RWPE2 (cell line): ENCODE results near the gene KCNF1.

ENCODE experiments used
- ATAC-seq: fragments of 200-7000 bp; cut with Tn5 transposase; 3 replicates; pipeline ENCODE4 v1.9.1; 2021; ENCODE audit warnings: low read depth
- DNase-seq: peaks from one replicate; pipeline ENCODE4 v3.0.0-alpha.2; 2020; ENCODE audit warnings: low spot score
- H3K27ac ChIP-seq: fragments of 450-650 bp; 2 replicates; pipeline ENCODE4 v1.5.1; 2017; ENCODE audit warnings: mild to moderate bottlenecking; ENCODE audit not compliant: poor library complexity, severe bottlenecking
- H3K27me3 ChIP-seq: fragments of 250-450 bp; sonication (Bioruptor Pico); 2 replicates; pipeline ENCODE4 v1.5.1; 2021; ENCODE audit warnings: mild to moderate bottlenecking, moderate library complexity; ENCODE audit not compliant: insufficient read depth, poor library complexity, severe bottlenecking
- H3K36me3 ChIP-seq: fragments of 250-450 bp; sonication (Bioruptor Pico); 2 replicates; pipeline ENCODE4 v1.5.1; 2020; ENCODE audit warnings: low read depth, mild to moderate bottlenecking, moderate library complexity
- H3K4me1 ChIP-seq: fragments of 250-450 bp; sonication (Bioruptor Pico); 2 replicates; pipeline ENCODE4 v1.5.1; 2021; ENCODE audit warnings: mild to moderate bottlenecking, moderate library complexity; ENCODE audit not compliant: insufficient read depth, poor library complexity, severe bottlenecking
- H3K4me3 ChIP-seq: fragments of 250-450 bp; sonication (Bioruptor Pico); 2 replicates; pipeline ENCODE4 v1.5.1; 2021; ENCODE audit warnings: mild to moderate bottlenecking, moderate library complexity; ENCODE audit not compliant: severe bottlenecking
- H3K9me3 ChIP-seq: fragments of 250-450 bp; sonication (Bioruptor Pico); 2 replicates; pipeline ENCODE4 v1.5.1; 2021; ENCODE audit warnings: mild to moderate bottlenecking, moderate library complexity; ENCODE audit not compliant: severe bottlenecking
- TF ChIP-seq, protein P1 (sequence below): fragments of 450-650 bp; IDR thresholded peaks from one replicate; pipeline ENCODE4 v1.5.1; 2017; ENCODE audit warnings: mild to moderate bottlenecking, moderate library complexity; ENCODE audit not compliant: poor library complexity, severe bottlenecking

Gene KCNF1

DNA sequence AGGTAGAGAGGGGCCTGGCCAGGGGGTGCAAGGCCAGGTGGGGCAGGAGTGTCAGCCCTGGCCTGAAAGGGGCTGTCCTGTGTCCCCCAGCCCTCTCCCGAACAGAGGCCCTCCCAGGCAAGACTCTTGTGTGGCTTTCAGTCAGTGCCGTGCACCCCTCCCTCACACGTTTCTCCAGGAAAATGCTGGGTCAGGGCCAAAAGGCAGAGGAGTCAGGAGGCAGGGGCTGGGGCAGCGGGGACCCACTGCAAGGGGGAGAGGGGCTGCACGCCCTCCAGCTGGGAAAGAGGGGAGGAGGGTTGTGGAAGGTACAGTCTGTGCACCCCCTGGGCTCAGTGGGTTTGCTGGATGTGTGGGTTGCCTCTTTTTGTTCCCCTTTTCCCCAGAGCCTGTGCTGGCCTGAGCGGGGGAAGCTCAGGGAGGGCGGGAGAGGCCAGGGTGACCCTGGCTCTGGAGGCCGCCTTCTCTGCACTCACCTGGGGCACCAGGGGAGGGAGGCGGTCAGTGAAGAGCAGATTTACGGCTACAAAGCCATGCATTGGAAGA is 4.1 kb downstream of the KCNF1 start:
- DNase-seq (no peak), ATAC-seq (no peak)
- Histone ChIP-seq H3K27ac (no peak overlapping the region), H3K36me3 (no peaks in the 10 kb centered on the region), H3K9me3 (no peaks in the 10 kb centered on the region), H3K4me3 (no peak overlapping the region), H3K27me3 (peaks cover 30% of the 10 kb centered on the region), H3K4me1 (no peaks in the 10 kb centered on the region)
- TF ChIP-seq, protein P1, sequence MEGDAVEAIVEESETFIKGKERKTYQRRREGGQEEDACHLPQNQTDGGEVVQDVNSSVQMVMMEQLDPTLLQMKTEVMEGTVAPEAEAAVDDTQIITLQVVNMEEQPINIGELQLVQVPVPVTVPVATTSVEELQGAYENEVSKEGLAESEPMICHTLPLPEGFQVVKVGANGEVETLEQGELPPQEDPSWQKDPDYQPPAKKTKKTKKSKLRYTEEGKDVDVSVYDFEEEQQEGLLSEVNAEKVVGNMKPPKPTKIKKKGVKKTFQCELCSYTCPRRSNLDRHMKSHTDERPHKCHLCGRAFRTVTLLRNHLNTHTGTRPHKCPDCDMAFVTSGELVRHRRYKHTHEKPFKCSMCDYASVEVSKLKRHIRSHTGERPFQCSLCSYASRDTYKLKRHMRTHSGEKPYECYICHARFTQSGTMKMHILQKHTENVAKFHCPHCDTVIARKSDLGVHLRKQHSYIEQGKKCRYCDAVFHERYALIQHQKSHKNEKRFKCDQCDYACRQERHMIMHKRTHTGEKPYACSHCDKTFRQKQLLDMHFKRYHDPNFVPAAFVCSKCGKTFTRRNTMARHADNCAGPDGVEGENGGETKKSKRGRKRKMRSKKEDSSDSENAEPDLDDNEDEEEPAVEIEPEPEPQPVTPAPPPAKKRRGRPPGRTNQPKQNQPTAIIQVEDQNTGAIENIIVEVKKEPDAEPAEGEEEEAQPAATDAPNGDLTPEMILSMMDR: no peak

DNA sequence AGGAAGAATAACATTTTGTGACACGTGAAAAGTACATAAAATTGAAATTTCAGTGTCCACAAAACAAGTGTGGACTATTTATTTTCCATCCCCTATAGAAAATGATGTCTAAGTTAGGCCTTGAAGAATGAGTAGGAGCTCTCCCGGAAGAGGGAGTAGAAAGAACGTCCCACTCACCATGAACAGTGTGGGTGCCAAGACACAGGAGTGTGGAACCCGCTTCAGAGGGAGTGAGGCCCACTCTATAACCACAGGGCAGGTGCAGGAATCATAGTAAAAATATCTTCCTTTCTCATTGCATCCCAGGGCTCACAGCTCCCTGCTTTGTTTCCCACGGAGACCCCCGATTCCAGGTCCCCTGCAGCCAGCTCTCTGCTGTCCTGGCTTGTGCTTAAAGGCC is 5.2 kb downstream of the KCNF1 start:
- H3K36me3 ChIP-seq: no peaks in the 10 kb centered on the region
- H3K4me1 ChIP-seq: no peaks in the 10 kb centered on the region
- DNase-seq: no peak
- no peak overlapping the region for H3K27ac ChIP-seq
- H3K4me3 ChIP-seq: no peak overlapping the region
- ATAC-seq: no peak
- H3K9me3 ChIP-seq: no peaks in the 10 kb centered on the region
- H3K27me3 ChIP-seq: peaks cover 19% of the 10 kb centered on the region
- TF ChIP-seq, protein P1: no peak

DNA sequence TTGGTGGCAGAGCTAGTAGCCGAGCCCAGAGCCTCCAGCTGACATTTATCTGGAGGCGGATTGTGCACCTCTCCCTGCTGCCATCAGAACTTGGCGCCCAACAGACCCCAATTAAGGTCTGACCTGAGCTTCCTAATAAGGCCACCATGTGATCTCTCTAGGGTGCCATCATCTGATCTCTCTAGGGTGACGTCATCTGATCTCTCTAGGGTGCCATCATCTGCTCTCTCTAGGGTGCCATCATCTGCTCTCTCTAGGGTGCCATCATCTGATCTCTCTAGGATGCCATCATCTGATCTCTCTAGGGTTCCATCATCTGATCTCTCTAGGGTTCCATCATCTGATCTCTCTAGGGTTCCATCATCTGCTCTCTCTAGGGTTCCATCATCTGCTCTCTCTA is 6.2 kb downstream of the KCNF1 start:
- DNase-seq (no peak), ATAC-seq (no peak)
- Histone ChIP-seq H3K4me1 (no peaks in the 10 kb centered on the region), H3K36me3 (no peaks in the 10 kb centered on the region), H3K27me3 (peaks cover 12% of the 10 kb centered on the region), H3K9me3 (no peaks in the 10 kb centered on the region), H3K4me3 (no peak overlapping the region), H3K27ac (no peak overlapping the region)
- TF ChIP-seq, protein P1: no peak

DNA sequence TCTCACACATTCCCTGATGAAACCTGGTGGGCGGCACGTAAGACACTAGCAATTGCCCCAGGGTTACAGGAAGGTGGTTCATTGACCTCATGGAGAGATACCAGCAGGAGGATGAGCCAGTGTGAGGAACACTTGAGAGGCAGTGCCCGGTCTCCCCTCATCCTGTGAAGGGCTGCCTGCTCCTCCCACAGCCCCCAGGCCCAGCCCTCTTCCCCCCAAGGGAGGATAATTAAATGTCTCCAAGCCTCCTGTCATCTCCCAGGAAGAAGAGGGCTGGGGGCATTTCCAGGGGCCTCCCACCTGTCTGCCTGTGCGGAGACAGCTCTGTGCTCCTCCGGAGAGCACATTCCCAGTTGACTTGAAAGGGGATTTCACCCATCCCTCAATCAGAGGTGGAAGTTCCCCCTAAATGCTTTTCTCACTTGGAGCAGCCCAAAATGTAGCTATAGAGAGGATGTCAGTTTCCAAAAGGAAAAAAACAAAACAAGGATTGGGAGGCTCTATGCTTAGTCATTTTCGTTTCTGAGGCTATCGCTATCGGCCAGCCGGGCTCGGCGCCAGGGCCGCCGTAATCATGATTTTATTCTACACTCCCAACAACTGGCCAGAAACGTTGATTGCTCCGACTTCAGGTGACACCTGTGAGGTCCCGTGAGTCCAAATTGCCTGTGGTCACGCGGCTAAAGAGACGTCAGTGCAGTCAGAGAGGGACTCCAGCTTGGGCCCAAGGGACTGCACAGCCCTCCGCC is 7.1 kb downstream of the KCNF1 start:
- Histone ChIP-seq H3K27ac (no peak overlapping the region), H3K4me3 (no peak overlapping the region), H3K4me1 (no peaks in the 10 kb centered on the region), H3K27me3 (peaks cover 3% of the 10 kb centered on the region), H3K9me3 (no peaks in the 10 kb centered on the region), H3K36me3 (no peaks in the 10 kb centered on the region)
- no peak for DNase-seq
- TF ChIP-seq, protein P1: no peak
- no peak for ATAC-seq

DNA sequence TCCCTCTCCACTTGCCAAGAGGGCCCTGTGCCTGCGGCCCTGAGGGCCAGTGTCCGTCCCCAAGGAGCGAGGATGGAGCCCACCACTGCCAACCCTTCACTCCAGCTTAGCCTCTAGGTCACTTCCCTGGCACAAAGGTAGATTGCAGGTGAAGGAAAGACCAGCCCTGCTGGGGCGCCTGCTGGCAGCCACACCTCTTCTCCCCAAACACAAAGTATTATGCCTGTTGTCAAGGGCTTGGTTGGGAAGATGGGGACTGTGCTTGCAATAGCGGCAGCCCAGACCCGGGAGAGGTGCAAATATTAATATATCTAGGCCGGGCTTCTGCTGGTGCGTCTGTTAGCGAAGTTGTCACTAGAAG is 7.7 kb downstream of the KCNF1 start:
- no peaks in the 10 kb centered on the region for H3K27me3 ChIP-seq
- DNase-seq (no peak), ATAC-seq (no peak)
- H3K36me3 ChIP-seq: no peaks in the 10 kb centered on the region
- no peak overlapping the region for H3K4me3 ChIP-seq
- no peak overlapping the region for H3K27ac ChIP-seq
- H3K9me3 ChIP-seq: no peaks in the 10 kb centered on the region
- H3K4me1 ChIP-seq: no peaks in the 10 kb centered on the region
- TF ChIP-seq, protein P1: no peak
